HepG2 (cell line): ENCODE results near the gene MAT2A. TPM values are rescaled to one million over a fixed set of nuclear protein-coding genes. Genes with fewer than 3 reads are reported as not detected.
A peak's percentile ranks its signal among the peaks of the same experiment; 100 is the strongest.

Experiments
- KAT2B ChIP-seq: fragments of 150-350 bp; IDR thresholded peaks from 2 replicates; pipeline ENCODE4 v1.6.1; 2014; ENCODE audit warnings: low read depth, low read length, borderline replicate concordance
- NFKB2 ChIP-seq: sonication (generic); formaldehyde crosslinking; IDR thresholded peaks from 2 replicates; pipeline ENCODE4 v1.4.0; 2020; ENCODE audit warnings: missing genetic modification reagents, borderline replicate concordance
- NFYB ChIP-seq: sonication (generic); formaldehyde crosslinking; IDR thresholded peaks from 2 replicates; pipeline ENCODE4 v1.4.0; 2020; ENCODE audit warnings: missing genetic modification reagents
- PTBP1 ChIP-seq: fragments of 200-400 bp; formaldehyde crosslinking; IDR thresholded peaks from 2 replicates; pipeline ENCODE4 v1.6.1; 2018; ENCODE audit warnings: low read length, low read depth; ENCODE audit not compliant: poor library complexity, severe bottlenecking
- RCOR2 ChIP-seq: IDR thresholded peaks from 2 replicates; pipeline ENCODE4 v1.6.1; 2016; ENCODE audit warnings: missing biosample characterization, missing genetic modification reagents
- SUZ12 ChIP-seq: fragments of 150-350 bp; IDR thresholded peaks from 2 replicates; pipeline ENCODE4 v1.6.1; 2014; ENCODE audit warnings: low read depth, low read length
- ZFP36 ChIP-seq: fragments of 150-350 bp; IDR thresholded peaks from 2 replicates; pipeline ENCODE4 v1.6.1; 2018; ENCODE audit warnings: borderline replicate concordance, low read length, low read depth; ENCODE audit not compliant: partially characterized antibody
- ZNF10 ChIP-seq: sonication (generic); formaldehyde crosslinking; IDR thresholded peaks from 2 replicates; pipeline ENCODE4 v1.4.0; 2020; ENCODE audit warnings: mild to moderate bottlenecking, low read depth, missing genetic modification reagents, borderline replicate concordance
- polyA plus RNA-seq, 8 experiments: library from polyadenylated mRNA; depleted of rRNA in 3 of 8; stranded (reverse) in 7 of 8; unstranded in 1 of 8; fragments of >200 nt; fragmentation: Illumina TruSeq in 4 of 8; extraction: Trizol in 4 of 8; gene quantifications; 2 replicates each; pipeline versions ENCODE4 v1.2.1 to v1.2.3, GENCODE V29; 2011 to 2016; ENCODE audit warnings: low read depth in 4 of 8, missing spikeins in 1 of 8, mixed read lengths in 1 of 8; ENCODE audit not compliant: insufficient read depth in 1 of 8
- total RNA-seq, 5 experiments: library from RNA; depleted of rRNA; stranded (reverse); fragments of >200 nt; fragmentation: Illumina TruSeq; extraction: Trizol; gene quantifications; 2 replicates each; pipeline ENCODE4 v1.2.3, GENCODE V29; 2016; ENCODE audit warnings: low read depth in 1 of 5
- TF ChIP-seq, protein P1 (sequence below): sonication (generic); formaldehyde crosslinking; IDR thresholded peaks from 2 replicates; pipeline ENCODE4 v1.9.0; 2021; ENCODE audit warnings: mild to moderate bottlenecking, missing genetic modification reagents
- TF ChIP-seq, protein P2 (sequence below): sonication (generic); formaldehyde crosslinking; IDR thresholded peaks from 2 replicates; pipeline ENCODE4 v1.9.0; 2022; ENCODE audit warnings: low read depth, missing genetic modification reagents
- TF ChIP-seq, protein P3 (sequence below): IDR thresholded peaks from 2 replicates; pipeline ENCODE4 v1.6.1; 2016; ENCODE audit warnings: missing genetic modification reagents, missing compliant biosample characterization
- TF ChIP-seq, protein P4 (sequence below): sonication (generic); formaldehyde crosslinking; conservative IDR thresholded peaks from 2 replicates; pipeline ENCODE4 v1.4.0; 2020; ENCODE audit warnings: missing genetic modification reagents
- TF ChIP-seq, protein P5 (sequence below): sonication (generic); formaldehyde crosslinking; IDR thresholded peaks from 2 replicates; pipeline ENCODE4 v1.8.0; 2022; ENCODE audit warnings: missing genetic modification reagents, mild to moderate bottlenecking, borderline replicate concordance
- TF ChIP-seq, protein P6 (sequence below): sonication (generic); formaldehyde crosslinking; conservative IDR thresholded peaks from 2 replicates; pipeline ENCODE4 v1.4.0; 2020; ENCODE audit warnings: missing genetic modification reagents

Gene MAT2A
- total and polyA plus RNA-seq, 2 of the 13 experiments (the other 11 are each of a cell fraction or from before 2014, with no cell fraction given) = 155 to 331 TPM

DNA sequence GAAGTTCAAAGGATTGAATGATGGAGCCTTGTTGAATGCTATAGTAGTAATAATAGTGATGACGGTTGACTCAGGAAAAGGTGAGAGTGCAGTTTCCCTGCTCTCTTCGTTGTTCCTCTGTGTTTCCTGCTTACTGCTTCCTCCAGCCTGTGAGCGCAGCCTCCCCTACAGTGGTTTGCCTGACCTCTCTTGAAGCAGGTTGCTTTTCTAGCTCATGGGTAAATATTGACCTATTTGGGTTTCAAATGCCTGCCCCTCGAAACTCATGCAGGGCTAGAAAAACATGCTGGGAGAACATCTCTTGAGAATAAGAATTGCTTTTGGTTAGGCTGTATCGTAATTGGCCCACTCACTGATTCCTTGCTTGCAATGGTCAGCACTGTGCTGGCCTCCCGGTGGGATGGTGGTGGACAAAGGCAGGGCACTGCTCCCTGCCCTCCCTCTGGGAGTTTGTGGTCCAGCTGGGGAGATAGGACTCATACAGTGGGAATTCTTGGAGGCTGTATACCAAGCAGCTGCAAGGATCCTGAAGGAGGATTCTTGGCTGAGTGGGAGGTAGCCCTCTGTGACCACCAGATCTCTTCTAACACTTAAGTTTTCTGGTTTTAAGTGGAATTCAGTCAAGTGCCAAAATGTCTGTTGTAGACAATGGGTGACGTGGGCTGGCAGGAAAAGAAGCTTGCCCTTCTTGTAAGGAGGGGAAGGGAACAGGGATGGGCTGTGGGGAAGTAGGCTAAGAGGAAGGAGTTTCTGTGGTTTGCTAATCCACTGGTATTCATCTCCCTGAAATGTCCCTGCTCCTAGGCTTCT lies 51.2 kb downstream of the MAT2A start (continued):
- TF ChIP-seq, protein P1, sequence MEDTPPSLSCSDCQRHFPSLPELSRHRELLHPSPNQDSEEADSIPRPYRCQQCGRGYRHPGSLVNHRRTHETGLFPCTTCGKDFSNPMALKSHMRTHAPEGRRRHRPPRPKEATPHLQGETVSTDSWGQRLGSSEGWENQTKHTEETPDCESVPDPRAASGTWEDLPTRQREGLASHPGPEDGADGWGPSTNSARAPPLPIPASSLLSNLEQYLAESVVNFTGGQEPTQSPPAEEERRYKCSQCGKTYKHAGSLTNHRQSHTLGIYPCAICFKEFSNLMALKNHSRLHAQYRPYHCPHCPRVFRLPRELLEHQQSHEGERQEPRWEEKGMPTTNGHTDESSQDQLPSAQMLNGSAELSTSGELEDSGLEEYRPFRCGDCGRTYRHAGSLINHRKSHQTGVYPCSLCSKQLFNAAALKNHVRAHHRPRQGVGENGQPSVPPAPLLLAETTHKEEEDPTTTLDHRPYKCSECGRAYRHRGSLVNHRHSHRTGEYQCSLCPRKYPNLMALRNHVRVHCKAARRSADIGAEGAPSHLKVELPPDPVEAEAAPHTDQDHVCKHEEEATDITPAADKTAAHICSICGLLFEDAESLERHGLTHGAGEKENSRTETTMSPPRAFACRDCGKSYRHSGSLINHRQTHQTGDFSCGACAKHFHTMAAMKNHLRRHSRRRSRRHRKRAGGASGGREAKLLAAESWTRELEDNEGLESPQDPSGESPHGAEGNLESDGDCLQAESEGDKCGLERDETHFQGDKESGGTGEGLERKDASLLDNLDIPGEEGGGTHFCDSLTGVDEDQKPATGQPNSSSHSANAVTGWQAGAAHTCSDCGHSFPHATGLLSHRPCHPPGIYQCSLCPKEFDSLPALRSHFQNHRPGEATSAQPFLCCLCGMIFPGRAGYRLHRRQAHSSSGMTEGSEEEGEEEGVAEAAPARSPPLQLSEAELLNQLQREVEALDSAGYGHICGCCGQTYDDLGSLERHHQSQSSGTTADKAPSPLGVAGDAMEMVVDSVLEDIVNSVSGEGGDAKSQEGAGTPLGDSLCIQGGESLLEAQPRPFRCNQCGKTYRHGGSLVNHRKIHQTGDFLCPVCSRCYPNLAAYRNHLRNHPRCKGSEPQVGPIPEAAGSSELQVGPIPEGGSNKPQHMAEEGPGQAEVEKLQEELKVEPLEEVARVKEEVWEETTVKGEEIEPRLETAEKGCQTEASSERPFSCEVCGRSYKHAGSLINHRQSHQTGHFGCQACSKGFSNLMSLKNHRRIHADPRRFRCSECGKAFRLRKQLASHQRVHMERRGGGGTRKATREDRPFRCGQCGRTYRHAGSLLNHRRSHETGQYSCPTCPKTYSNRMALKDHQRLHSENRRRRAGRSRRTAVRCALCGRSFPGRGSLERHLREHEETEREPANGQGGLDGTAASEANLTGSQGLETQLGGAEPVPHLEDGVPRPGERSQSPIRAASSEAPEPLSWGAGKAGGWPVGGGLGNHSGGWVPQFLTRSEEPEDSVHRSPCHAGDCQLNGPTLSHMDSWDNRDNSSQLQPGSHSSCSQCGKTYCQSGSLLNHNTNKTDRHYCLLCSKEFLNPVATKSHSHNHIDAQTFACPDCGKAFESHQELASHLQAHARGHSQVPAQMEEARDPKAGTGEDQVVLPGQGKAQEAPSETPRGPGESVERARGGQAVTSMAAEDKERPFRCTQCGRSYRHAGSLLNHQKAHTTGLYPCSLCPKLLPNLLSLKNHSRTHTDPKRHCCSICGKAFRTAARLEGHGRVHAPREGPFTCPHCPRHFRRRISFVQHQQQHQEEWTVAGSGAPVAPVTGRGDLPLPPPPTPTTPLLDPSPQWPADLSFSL (CRISPR knock-in tag) = no peak
- TF ChIP-seq KAT2B (no peak; the same call in 1 of the 2 replicates), PTBP1 (no peak), NFKB2 (CRISPR knock-in tag) (no peak), RCOR2 (CRISPR knock-in tag) (no peak), NFYB (no peak), ZFP36 (no peak), ZNF10 (CRISPR knock-in tag) (no peak), SUZ12 (no peak)
- TF ChIP-seq, protein P2, sequence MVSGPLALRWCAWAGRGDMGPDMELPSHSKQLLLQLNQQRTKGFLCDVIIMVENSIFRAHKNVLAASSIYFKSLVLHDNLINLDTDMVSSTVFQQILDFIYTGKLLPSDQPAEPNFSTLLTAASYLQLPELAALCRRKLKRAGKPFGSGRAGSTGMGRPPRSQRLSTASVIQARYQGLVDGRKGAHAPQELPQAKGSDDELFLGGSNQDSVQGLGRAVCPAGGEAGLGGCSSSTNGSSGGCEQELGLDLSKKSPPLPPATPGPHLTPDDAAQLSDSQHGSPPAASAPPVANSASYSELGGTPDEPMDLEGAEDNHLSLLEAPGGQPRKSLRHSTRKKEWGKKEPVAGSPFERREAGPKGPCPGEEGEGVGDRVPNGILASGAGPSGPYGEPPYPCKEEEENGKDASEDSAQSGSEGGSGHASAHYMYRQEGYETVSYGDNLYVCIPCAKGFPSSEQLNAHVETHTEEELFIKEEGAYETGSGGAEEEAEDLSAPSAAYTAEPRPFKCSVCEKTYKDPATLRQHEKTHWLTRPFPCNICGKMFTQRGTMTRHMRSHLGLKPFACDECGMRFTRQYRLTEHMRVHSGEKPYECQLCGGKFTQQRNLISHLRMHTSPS (CRISPR knock-in tag) = no peak
- TF ChIP-seq, protein P3, sequence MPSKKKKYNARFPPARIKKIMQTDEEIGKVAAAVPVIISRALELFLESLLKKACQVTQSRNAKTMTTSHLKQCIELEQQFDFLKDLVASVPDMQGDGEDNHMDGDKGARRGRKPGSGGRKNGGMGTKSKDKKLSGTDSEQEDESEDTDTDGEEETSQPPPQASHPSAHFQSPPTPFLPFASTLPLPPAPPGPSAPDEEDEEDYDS = peak; percentile 69
- TF ChIP-seq, protein P4, sequence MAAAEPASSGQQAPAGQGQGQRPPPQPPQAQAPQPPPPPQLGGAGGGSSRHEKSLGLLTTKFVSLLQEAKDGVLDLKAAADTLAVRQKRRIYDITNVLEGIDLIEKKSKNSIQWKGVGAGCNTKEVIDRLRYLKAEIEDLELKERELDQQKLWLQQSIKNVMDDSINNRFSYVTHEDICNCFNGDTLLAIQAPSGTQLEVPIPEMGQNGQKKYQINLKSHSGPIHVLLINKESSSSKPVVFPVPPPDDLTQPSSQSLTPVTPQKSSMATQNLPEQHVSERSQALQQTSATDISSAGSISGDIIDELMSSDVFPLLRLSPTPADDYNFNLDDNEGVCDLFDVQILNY (CRISPR knock-in tag) = no peak
- TF ChIP-seq, protein P5, sequence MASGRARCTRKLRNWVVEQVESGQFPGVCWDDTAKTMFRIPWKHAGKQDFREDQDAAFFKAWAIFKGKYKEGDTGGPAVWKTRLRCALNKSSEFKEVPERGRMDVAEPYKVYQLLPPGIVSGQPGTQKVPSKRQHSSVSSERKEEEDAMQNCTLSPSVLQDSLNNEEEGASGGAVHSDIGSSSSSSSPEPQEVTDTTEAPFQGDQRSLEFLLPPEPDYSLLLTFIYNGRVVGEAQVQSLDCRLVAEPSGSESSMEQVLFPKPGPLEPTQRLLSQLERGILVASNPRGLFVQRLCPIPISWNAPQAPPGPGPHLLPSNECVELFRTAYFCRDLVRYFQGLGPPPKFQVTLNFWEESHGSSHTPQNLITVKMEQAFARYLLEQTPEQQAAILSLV = peak; percentile 80; the same call in 1 of the 2 replicates
- TF ChIP-seq, protein P6, sequence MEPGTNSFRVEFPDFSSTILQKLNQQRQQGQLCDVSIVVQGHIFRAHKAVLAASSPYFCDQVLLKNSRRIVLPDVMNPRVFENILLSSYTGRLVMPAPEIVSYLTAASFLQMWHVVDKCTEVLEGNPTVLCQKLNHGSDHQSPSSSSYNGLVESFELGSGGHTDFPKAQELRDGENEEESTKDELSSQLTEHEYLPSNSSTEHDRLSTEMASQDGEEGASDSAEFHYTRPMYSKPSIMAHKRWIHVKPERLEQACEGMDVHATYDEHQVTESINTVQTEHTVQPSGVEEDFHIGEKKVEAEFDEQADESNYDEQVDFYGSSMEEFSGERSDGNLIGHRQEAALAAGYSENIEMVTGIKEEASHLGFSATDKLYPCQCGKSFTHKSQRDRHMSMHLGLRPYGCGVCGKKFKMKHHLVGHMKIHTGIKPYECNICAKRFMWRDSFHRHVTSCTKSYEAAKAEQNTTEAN (CRISPR knock-in tag) = 0 out of 2 replicates have a peak, but pooled peaks have one; percentile 22
